ENCODE measurements around the gene NCOA1. TPM values are rescaled to one million over a fixed set of nuclear protein-coding genes. Genes with fewer than 3 reads are reported as not detected.
"Not testable (repeated sequence)": the region's sequence is repeated elsewhere in the genome, so short reads cannot be mapped to it uniquely, and the experiment has no call there.

Gene NCOA1
- total RNA-seq, 1 donor from 2014 or later, result 31.9 TPM

- intact Hi-C loops (cut with DNase I), result no loop called here
- DNase-seq (ENCODE audit: low spot score), result no peak
Measured at GRCh38 chr2:24472416-24472815, 18.6 kb upstream of the NCOA1 start.

GRCh38 chr2:24473626-24474025, 17.4 kb upstream of the NCOA1 start:
- intact Hi-C loops (cut with DNase I), result no loop called here
- DNase-seq (ENCODE audit: low spot score), result no peak

GRCh38 chr2:24474053-24474452, 17.0 kb upstream of the NCOA1 start:
- no peak for DNase-seq (ENCODE audit: low spot score)
- intact Hi-C loops (cut with DNase I), result no loop called here

- no peak for DNase-seq (ENCODE audit: low spot score)
- intact Hi-C loops (cut with DNase I), result no loop called here
Measured at GRCh38 chr2:24477229-24477628, 13.8 kb upstream of the NCOA1 start.

GRCh38 chr2:24478243-24478642, 12.8 kb upstream of the NCOA1 start:
- intact Hi-C loops (cut with DNase I), result no loop called here
- DNase-seq (ENCODE audit: low spot score), result no peak

GRCh38 chr2:24480245-24480644, 10.8 kb upstream of the NCOA1 start:
- intact Hi-C loops (cut with DNase I), result no loop called here
- no peak for DNase-seq (ENCODE audit: low spot score)

- no peak for DNase-seq (ENCODE audit: low spot score)
- intact Hi-C loops (cut with DNase I), result no loop called here
Measured at GRCh38 chr2:24482251-24482971, 8.6 kb upstream of the NCOA1 start.

- intact Hi-C loops (cut with DNase I), result no loop called here
- DNase-seq (ENCODE audit: low spot score), result no peak
Measured at GRCh38 chr2:24482972-24483300, 8.1 kb upstream of the NCOA1 start.

GRCh38 chr2:24484677-24485076, 6.4 kb upstream of the NCOA1 start:
- DNase-seq (ENCODE audit: low spot score); intact Hi-C loops (cut with DNase I): not testable (repeated sequence)

GRCh38 chr2:24485197-24485596, 5.9 kb upstream of the NCOA1 start:
- intact Hi-C loops (cut with DNase I), result no loop called here

GRCh38 chr2:24486636-24487205, 4.3 kb upstream of the NCOA1 start:
- DNase-seq (ENCODE audit: low spot score), result no peak
- intact Hi-C loops (cut with DNase I), result no loop called here

More at GRCh38 chr2:24485197-24485596, 5.9 kb upstream of the NCOA1 start:
- DNase-seq (ENCODE audit: low spot score), result no peak

- intact Hi-C loops (cut with DNase I), result loop anchor here (2.0 kb wide), 2 partner anchors 55 to 303 kb away; partner anchors contain the start of genes CENPO and PTRHD1
Measured at GRCh38 chr2:24489465-24490180, 1.4 kb upstream of the NCOA1 start.

GRCh38 chr2:24490181-24490689, 819 bp upstream of the NCOA1 start:
- intact Hi-C loops (cut with DNase I), result loop anchor here (2.0 kb wide), 2 partner anchors 55 to 303 kb away; partner anchors contain the start of genes CENPO and PTRHD1
- DNase-seq (ENCODE audit: low spot score), result no peak

More at GRCh38 chr2:24489465-24490180, 1.4 kb upstream of the NCOA1 start:
- no peak for DNase-seq (ENCODE audit: low spot score)

GRCh38 chr2:24491542-24492420, 727 bp downstream of the NCOA1 start:
- peak; percentile 82 for DNase-seq (ENCODE audit: low spot score)
- intact Hi-C loops (cut with DNase I), result loop anchor here (2.0 kb wide), 2 partner anchors 57 to 301 kb away; partner anchors contain the start of genes CENPO and PTRHD1

GRCh38 chr2:24492421-24493279, 1.6 kb downstream of the NCOA1 start:
- no peak for DNase-seq (ENCODE audit: low spot score)
- intact Hi-C loops (cut with DNase I), result no loop called here

GRCh38 chr2:24493713-24494112, 2.7 kb downstream of the NCOA1 start:
- no peak for DNase-seq (ENCODE audit: low spot score)
- intact Hi-C loops (cut with DNase I), result no loop called here

- no peak for DNase-seq (ENCODE audit: low spot score)
- intact Hi-C loops (cut with DNase I), result no loop called here
Measured at GRCh38 chr2:24494410-24494809, 3.4 kb downstream of the NCOA1 start.

GRCh38 chr2:24495451-24495850, 4.4 kb downstream of the NCOA1 start:
- DNase-seq (ENCODE audit: low spot score), result no peak
- intact Hi-C loops (cut with DNase I), result no loop called here

- intact Hi-C loops (cut with DNase I), result no loop called here
- DNase-seq (ENCODE audit: low spot score), result no peak
Measured at GRCh38 chr2:24496959-24497358, 5.9 kb downstream of the NCOA1 start.

Measured in cardiac septum (tissue), 1 donor.